Measurements from ENCODE around the gene PKN1. TPM values are rescaled to one million over a fixed set of nuclear protein-coding genes. Genes with fewer than 3 reads are reported as not detected.
A peak's percentile ranks its signal among the peaks of the same experiment; 100 is the strongest.

The PKN1 gene
- total and polyA plus RNA-seq, 2 of the 13 experiments (the other 11 are each of a cell fraction or from before 2014, with no cell fraction given), result 45.7 to 54.5 TPM

DNA sequence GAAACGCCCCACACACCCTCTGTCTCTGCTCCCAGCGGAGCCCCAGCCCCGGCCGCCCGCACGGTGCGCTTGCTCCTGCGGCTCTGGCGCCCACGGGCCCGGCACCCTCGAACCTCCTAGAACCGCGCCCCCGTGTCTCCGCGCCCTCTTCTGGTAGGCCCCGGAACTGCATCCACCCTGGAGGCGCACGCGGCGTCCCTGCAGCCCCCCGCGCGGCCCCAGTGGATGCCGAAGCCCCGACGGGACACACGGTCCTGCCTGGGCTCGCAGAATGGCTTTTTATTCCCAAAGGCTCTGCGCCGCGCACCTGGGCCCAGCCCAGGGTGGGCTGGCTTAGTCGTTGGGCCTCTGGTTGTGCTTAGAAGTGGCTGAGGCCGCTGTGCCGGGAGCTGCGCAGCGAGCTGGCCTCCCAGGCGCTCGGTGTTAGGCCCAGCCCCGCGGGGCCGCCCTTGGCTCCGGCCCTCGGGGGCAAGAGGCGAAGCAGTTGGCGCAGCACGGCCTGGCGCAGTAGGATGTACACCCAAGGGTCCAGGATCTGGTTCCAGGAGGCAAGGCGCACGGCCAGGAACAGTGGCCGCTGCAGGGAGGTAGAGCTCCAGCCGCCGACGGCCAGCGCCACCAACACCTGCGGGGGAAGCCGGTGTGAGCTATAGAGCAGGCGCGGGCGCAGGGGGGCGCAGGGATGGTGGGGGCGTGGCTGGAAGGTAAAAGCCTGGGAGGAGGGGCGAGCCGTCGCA, 39.3 kb downstream of the PKN1 start (continued):
- TF ChIP-seq, protein P1, sequence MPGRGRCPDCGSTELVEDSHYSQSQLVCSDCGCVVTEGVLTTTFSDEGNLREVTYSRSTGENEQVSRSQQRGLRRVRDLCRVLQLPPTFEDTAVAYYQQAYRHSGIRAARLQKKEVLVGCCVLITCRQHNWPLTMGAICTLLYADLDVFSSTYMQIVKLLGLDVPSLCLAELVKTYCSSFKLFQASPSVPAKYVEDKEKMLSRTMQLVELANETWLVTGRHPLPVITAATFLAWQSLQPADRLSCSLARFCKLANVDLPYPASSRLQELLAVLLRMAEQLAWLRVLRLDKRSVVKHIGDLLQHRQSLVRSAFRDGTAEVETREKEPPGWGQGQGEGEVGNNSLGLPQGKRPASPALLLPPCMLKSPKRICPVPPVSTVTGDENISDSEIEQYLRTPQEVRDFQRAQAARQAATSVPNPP (CRISPR knock-in tag; IDR thresholded peaks at IDR 0.05), result no peak
- TF ChIP-seq CHD2 (IDR thresholded peaks at IDR 0.05; ENCODE audit: low read depth, low read length) (no peak), TEAD3 (CRISPR knock-in tag; optimal IDR thresholded peaks at IDR 0.05; ENCODE audit: borderline replicate concordance) (peak; percentile 23), PITX1 (CRISPR knock-in tag; IDR thresholded peaks at IDR 0.05) (no peak), DMAP1 (CRISPR knock-in tag; IDR thresholded peaks at IDR 0.05) (no peak), JUND (CRISPR knock-in tag; IDR thresholded peaks at IDR 0.05) (no peak), HCFC1 (IDR thresholded peaks at IDR 0.05; ENCODE audit: low read depth, low read length) (no peak), NONO (IDR thresholded peaks at IDR 0.05) (no peak), NONO (CRISPR knock-in tag; conservative IDR thresholded peaks at IDR 0.05) (no peak), ZBTB7A (CRISPR knock-in tag; IDR thresholded peaks at IDR 0.05) (no peak), ZBTB3 (CRISPR knock-in tag; IDR thresholded peaks at IDR 0.05; ENCODE audit: borderline replicate concordance, low read depth) (no peak), CHCHD3 (CRISPR knock-in tag; IDR thresholded peaks at IDR 0.05) (0 out of 2 replicates have a peak, but pooled peaks have one; percentile 50), ZNF441 (CRISPR knock-in tag; IDR thresholded peaks at IDR 0.05; ENCODE audit: borderline replicate concordance) (no peak), TBL1XR1 (IDR thresholded peaks at IDR 0.05; ENCODE audit: borderline replicate concordance, low read length, partially characterized antibody) (no peak), ZNF772 (CRISPR knock-in tag; IDR thresholded peaks at IDR 0.05) (no peak)
- TF ChIP-seq, protein P2, sequence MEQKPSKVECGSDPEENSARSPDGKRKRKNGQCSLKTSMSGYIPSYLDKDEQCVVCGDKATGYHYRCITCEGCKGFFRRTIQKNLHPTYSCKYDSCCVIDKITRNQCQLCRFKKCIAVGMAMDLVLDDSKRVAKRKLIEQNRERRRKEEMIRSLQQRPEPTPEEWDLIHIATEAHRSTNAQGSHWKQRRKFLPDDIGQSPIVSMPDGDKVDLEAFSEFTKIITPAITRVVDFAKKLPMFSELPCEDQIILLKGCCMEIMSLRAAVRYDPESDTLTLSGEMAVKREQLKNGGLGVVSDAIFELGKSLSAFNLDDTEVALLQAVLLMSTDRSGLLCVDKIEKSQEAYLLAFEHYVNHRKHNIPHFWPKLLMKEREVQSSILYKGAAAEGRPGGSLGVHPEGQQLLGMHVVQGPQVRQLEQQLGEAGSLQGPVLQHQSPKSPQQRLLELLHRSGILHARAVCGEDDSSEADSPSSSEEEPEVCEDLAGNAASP (CRISPR knock-in tag; IDR thresholded peaks at IDR 0.05; ENCODE audit: borderline replicate concordance), result 0 out of 2 replicates have a peak, but pooled peaks have one; percentile 16
- TF ChIP-seq, protein P3, sequence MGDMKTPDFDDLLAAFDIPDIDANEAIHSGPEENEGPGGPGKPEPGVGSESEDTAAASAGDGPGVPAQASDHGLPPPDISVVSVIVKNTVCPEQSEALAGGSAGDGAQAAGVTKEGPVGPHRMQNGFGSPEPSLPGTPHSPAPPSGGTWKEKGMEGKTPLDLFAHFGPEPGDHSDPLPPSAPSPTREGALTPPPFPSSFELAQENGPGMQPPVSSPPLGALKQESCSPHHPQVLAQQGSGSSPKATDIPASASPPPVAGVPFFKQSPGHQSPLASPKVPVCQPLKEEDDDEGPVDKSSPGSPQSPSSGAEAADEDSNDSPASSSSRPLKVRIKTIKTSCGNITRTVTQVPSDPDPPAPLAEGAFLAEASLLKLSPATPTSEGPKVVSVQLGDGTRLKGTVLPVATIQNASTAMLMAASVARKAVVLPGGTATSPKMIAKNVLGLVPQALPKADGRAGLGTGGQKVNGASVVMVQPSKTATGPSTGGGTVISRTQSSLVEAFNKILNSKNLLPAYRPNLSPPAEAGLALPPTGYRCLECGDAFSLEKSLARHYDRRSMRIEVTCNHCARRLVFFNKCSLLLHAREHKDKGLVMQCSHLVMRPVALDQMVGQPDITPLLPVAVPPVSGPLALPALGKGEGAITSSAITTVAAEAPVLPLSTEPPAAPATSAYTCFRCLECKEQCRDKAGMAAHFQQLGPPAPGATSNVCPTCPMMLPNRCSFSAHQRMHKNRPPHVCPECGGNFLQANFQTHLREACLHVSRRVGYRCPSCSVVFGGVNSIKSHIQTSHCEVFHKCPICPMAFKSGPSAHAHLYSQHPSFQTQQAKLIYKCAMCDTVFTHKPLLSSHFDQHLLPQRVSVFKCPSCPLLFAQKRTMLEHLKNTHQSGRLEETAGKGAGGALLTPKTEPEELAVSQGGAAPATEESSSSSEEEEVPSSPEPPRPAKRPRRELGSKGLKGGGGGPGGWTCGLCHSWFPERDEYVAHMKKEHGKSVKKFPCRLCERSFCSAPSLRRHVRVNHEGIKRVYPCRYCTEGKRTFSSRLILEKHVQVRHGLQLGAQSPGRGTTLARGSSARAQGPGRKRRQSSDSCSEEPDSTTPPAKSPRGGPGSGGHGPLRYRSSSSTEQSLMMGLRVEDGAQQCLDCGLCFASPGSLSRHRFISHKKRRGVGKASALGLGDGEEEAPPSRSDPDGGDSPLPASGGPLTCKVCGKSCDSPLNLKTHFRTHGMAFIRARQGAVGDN (CRISPR knock-in tag; IDR thresholded peaks at IDR 0.05), result peak; percentile 83
- TF ChIP-seq, protein P4, sequence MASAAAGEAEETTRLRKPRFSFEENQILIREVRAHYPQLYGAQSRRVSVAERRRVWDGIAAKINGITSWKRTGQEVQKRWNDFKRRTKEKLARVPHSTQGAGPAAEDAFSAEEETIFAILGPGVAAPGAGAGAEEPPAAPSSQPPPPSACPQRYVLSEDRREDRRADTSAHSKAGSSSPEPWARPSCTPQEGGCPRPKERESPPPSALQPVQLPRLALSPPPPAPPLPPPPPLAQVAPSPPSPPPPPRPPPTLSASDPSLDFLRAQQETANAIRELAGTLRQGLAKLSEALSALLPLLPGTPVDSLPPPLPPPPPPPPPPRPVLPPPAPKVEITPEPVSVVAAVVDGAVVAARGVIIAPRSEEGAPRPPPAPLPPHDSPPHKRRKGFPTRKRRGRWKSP (CRISPR knock-in tag; IDR thresholded peaks at IDR 0.05), result no peak
- TF ChIP-seq, protein P5, sequence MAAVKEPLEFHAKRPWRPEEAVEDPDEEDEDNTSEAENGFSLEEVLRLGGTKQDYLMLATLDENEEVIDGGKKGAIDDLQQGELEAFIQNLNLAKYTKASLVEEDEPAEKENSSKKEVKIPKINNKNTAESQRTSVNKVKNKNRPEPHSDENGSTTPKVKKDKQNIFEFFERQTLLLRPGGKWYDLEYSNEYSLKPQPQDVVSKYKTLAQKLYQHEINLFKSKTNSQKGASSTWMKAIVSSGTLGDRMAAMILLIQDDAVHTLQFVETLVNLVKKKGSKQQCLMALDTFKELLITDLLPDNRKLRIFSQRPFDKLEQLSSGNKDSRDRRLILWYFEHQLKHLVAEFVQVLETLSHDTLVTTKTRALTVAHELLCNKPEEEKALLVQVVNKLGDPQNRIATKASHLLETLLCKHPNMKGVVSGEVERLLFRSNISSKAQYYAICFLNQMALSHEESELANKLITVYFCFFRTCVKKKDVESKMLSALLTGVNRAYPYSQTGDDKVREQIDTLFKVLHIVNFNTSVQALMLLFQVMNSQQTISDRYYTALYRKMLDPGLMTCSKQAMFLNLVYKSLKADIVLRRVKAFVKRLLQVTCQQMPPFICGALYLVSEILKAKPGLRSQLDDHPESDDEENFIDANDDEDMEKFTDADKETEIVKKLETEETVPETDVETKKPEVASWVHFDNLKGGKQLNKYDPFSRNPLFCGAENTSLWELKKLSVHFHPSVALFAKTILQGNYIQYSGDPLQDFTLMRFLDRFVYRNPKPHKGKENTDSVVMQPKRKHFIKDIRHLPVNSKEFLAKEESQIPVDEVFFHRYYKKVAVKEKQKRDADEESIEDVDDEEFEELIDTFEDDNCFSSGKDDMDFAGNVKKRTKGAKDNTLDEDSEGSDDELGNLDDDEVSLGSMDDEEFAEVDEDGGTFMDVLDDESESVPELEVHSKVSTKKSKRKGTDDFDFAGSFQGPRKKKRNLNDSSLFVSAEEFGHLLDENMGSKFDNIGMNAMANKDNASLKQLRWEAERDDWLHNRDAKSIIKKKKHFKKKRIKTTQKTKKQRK (IDR thresholded peaks at IDR 0.05; ENCODE audit: low read length), result no peak

Measured in HepG2 (cell line).